IMR-90 (cell line): ENCODE measurements around the gene YPEL5. TPM values are rescaled to one million over a fixed set of nuclear protein-coding genes. Genes with fewer than 3 reads are reported as not detected.

ENCODE experiments used
- ATAC-seq: fragments of 200-7000 bp; cut with Tn5 transposase; 2 replicates; pipeline ENCODE4 v1.9.1; 2020; ENCODE audit warnings: low read depth, mild to moderate bottlenecking, moderate library complexity
- BruUV-seq: library from RNA; stranded (reverse); fragments of 400-500 nt; replicated peaks from 2 replicates; lab custom pipeline; 2021; lab: Mats Ljungman, UMichigan
- CTCF ChIA-PET: fragments of 300-600 bp; formaldehyde crosslinking; extraction: SDS; loops from one replicate; lab custom pipeline; 2021; ENCODE audit warnings: antibody characterized with exemption; lab: Yijun Ruan, JAX
- POLR2A ChIA-PET: fragments of 300-600 bp; sonication (Branson Sonifier 250); formaldehyde crosslinking; loops from one replicate; lab custom pipeline; 2022; ENCODE audit warnings: antibody characterized with exemption; ENCODE audit not compliant: unreplicated experiment; lab: Charles Lee
- DNase-seq: peaks from one replicate; pipeline ENCODE4 v3.0.0; 2013
- H2AFZ ChIP-seq: replicated peaks from 2 replicates; pipeline ENCODE3; 2013; ENCODE audit warnings: low read length, mild to moderate bottlenecking; ENCODE audit not compliant: poor library complexity
- H2AK5ac ChIP-seq: 2 replicates; pipeline ENCODE4 v1.6.1; 2013; ENCODE audit warnings: low read depth, low read length, inconsistent platforms
- H2AK9ac ChIP-seq: replicated peaks from 2 replicates; pipeline ENCODE3; 2013; ENCODE audit warnings: mild to moderate bottlenecking, low read depth, low read length, moderate library complexity; ENCODE audit not compliant: poor library complexity
- H2BK120ac ChIP-seq: 2 replicates; pipeline ENCODE4 v1.6.1; 2013; ENCODE audit warnings: low read depth, low read length, inconsistent platforms
- H2BK15ac ChIP-seq: 3 replicates; pipeline ENCODE4 v1.6.1; 2013; ENCODE audit warnings: low read depth, low read length, inconsistent platforms
- H2BK20ac ChIP-seq: 2 replicates; pipeline ENCODE4 v1.6.1; 2013; ENCODE audit warnings: low read depth, mild to moderate bottlenecking, inconsistent platforms, low read length, moderate library complexity
- H2BK5ac ChIP-seq: 2 replicates; pipeline ENCODE4 v1.6.1; 2013; ENCODE audit warnings: mild to moderate bottlenecking, low read depth, low read length, inconsistent platforms; ENCODE audit not compliant: poor library complexity, severe bottlenecking
- H3K14ac ChIP-seq: replicated peaks from 2 replicates; pipeline ENCODE4 v1.6.1; 2013; ENCODE audit warnings: low read depth, low read length, inconsistent platforms
- H3K18ac ChIP-seq: 2 replicates; pipeline ENCODE4 v1.6.1; 2013; ENCODE audit warnings: low read depth, low read length, control low read depth
- H3K23ac ChIP-seq: 2 replicates; pipeline ENCODE4 v1.6.1; 2013; ENCODE audit warnings: low read depth, low read length, inconsistent platforms
- H3K27ac ChIP-seq: 2 replicates; pipeline ENCODE4 v1.5.1; 2013; ENCODE audit warnings: mild to moderate bottlenecking, control low read depth, low read length; ENCODE audit not compliant: insufficient read depth
- H3K27me3 ChIP-seq: 2 replicates; pipeline ENCODE4 v1.6.1; 2013; ENCODE audit warnings: low read length; ENCODE audit not compliant: control insufficient read depth, insufficient read depth
- H3K36me3 ChIP-seq: 2 replicates; pipeline ENCODE4 v1.6.1; 2013; ENCODE audit warnings: low read length, mixed read lengths; ENCODE audit not compliant: control insufficient read depth, insufficient read depth
- H3K4ac ChIP-seq: 2 replicates; pipeline ENCODE4 v1.6.1; 2013; ENCODE audit warnings: low read depth, low read length, inconsistent platforms
- H3K4me1 ChIP-seq: 2 replicates; pipeline ENCODE4 v1.6.1; 2013; ENCODE audit warnings: low read length, mixed read lengths; ENCODE audit not compliant: control insufficient read depth, insufficient read depth
- H3K4me2 ChIP-seq: 2 replicates; pipeline ENCODE4 v1.6.1; 2013; ENCODE audit warnings: low read depth, mild to moderate bottlenecking, control low read depth, low read length, moderate library complexity
- H3K4me3 ChIP-seq: 2 replicates; pipeline ENCODE4 v1.5.1; 2013; ENCODE audit warnings: low read depth, mild to moderate bottlenecking, control low read depth, low read length, moderate library complexity; ENCODE audit not compliant: insufficient read depth
- H3K56ac ChIP-seq: 2 replicates; pipeline ENCODE4 v1.6.1; 2013; ENCODE audit warnings: low read length, inconsistent platforms; ENCODE audit not compliant: insufficient read depth; ENCODE audit errors: extremely low read depth
- H3K79me1 ChIP-seq, 2 experiments: 2 replicates each; pipeline ENCODE4 v1.6.1; 2013; ENCODE audit warnings: low read length in 2 of 2, inconsistent platforms in 1 of 2, low read depth in 1 of 2
- H3K9ac ChIP-seq: 2 replicates; pipeline ENCODE4 v1.6.1; 2013; ENCODE audit warnings: low read depth, low read length, control low read depth
- H3K9me1 ChIP-seq: 2 replicates; pipeline ENCODE4 v1.6.1; 2013; ENCODE audit warnings: low read length, inconsistent platforms; ENCODE audit not compliant: insufficient read depth
- H3K9me3 ChIP-seq: 2 replicates; pipeline ENCODE4 v1.6.1; 2013; ENCODE audit warnings: low read length; ENCODE audit not compliant: control insufficient read depth, insufficient read depth
- H4K20me1 ChIP-seq: 2 replicates; pipeline ENCODE4 v1.6.1; 2013; ENCODE audit warnings: low read length, inconsistent platforms; ENCODE audit not compliant: insufficient read depth
- H4K5ac ChIP-seq: 2 replicates; pipeline ENCODE4 v1.6.1; 2013; ENCODE audit warnings: mild to moderate bottlenecking, low read depth, low read length, control low read depth
- H4K8ac ChIP-seq, 2 experiments: 2 replicates each; pipeline ENCODE4 v1.6.1; 2013; ENCODE audit warnings: low read depth in 2 of 2, low read length in 2 of 2, control low read depth in 1 of 2, inconsistent platforms in 1 of 2
- H4K91ac ChIP-seq: 2 replicates; pipeline ENCODE4 v1.6.1; 2013; ENCODE audit warnings: low read depth, low read length, inconsistent platforms; ENCODE audit not compliant: insufficient read depth
- CEBPB ChIP-seq: IDR thresholded peaks from 2 replicates; pipeline ENCODE4 v1.6.1; 2012; ENCODE audit warnings: low read depth, low read length, improper control_type of control experiment
- ELK1 ChIP-seq: fragments of 150-350 bp; IDR thresholded peaks from 2 replicates; pipeline ENCODE4 v1.6.1; 2016; ENCODE audit warnings: low read depth, mild to moderate bottlenecking, low read length, moderate library complexity, borderline replicate concordance
- WGBS, 2 experiments: methylation state at CpG; one replicate each; pipeline versions ENCODE4 v1.1.5 to v1.1.7; 2013; ENCODE audit warnings: missing lambda C conversion rate in 2 of 2; ENCODE audit not compliant: insufficient read length in 1 of 2; ENCODE audit errors: extremely low coverage in 2 of 2; 5-methylcytosine and 5-hydroxymethylcytosine counted together
- dilution Hi-C: fragments of 300-500 bp; cut with HindIII; formaldehyde crosslinking; loops from one replicate; pipeline ENCODE4 v1.14.3; 2018; ENCODE audit warnings: low sequenced_read_pairs; ENCODE audit not compliant: unreplicated experiment
- in situ Hi-C: fragments of 300-500 bp; cut with MboI; formaldehyde crosslinking; loops from 3 replicates; pipeline ENCODE4 v1.14.3; 2019; ENCODE audit warnings: low sequenced_read_pairs, inconsistent platforms, mixed read lengths
- intact Hi-C: fragments of 100-400 bp; cut with micrococcal nuclease; formaldehyde crosslinking; loops from 2 replicates; pipeline ENCODE4 v1.10.0; 2022
- polyA plus RNA-seq, 3 experiments: library from polyadenylated mRNA; depleted of rRNA; stranded (reverse); fragments of >200 nt; gene quantifications; 2 replicates each; pipeline ENCODE4 v1.2.3, GENCODE V29; 2012; ENCODE audit warnings: low replicate concordance in 1 of 3
- total RNA-seq: library from RNA; depleted of rRNA; stranded (reverse); fragments of >200 nt; gene quantifications from 2 replicates; pipeline ENCODE4 v1.2.3, GENCODE V29; 2012

YPEL5 gene
- total and polyA plus RNA-seq, 2 of the 4 experiments (the other 2 are of a cell fraction), result 40.7 to 62.6 TPM

GRCh38 chr2:30150786-30151185, 4.0 kb downstream of the YPEL5 start:
- Histone ChIP-seq H2BK5ac (no peak overlapping the region), H2AK5ac (no peak overlapping the region), H2BK120ac (no peak overlapping the region), H3K9me3 (no peaks in the 10 kb centered on the region), H3K79me1 (peaks cover 31 to 57% of the 10 kb centered on the region in 2 experiments), H3K4me3 (no peak overlapping the region), H4K91ac (no peak overlapping the region), H3K9me1 (peaks cover 3% of the 10 kb centered on the region; the same call in 1 of the 2 replicates), H3K23ac (no peak overlapping the region), H3K14ac (no peak overlapping the region), H3K4me1 (peaks cover 7% of the 10 kb centered on the region), H3K27me3 (no peaks in the 10 kb centered on the region), H3K9ac (no peak overlapping the region), H3K36me3 (peaks cover 5% of the 10 kb centered on the region), H3K4ac (no peak overlapping the region), H4K8ac (no peak overlapping the region), H3K27ac (no peak overlapping the region), H2BK15ac (no peak overlapping the region), H3K56ac (no peak overlapping the region), H4K20me1 (peaks cover 23% of the 10 kb centered on the region), H3K4me2 (no peak overlapping the region), H4K5ac (no peak overlapping the region), H2BK20ac (no peak overlapping the region), H3K18ac (no peak overlapping the region), H2AK9ac (no peak overlapping the region), H2AFZ (no peak overlapping the region)
- ChIA-PET CTCF (interaction anchor here (1.4 to 4.9 kb wide), 2 partner anchors 13 to 18 kb away, joined by 4 to 51 read pairs; no protein-coding TSS in a partner anchor), POLR2A (no interaction called here)
- in situ Hi-C loops (loop anchor here (25.0 kb wide), 2 partner anchors 1012 to 1187 kb away; no protein-coding TSS in a partner anchor), dilution Hi-C loops (no loop called here), intact Hi-C loops (no loop called here)
- no peak for TF ChIP-seq ELK1
- no peak for TF ChIP-seq CEBPB
- DNase-seq (no peak), ATAC-seq (no peak)
- BruUV-seq, result no TSS peak
- no CpG with 5 or more reads among the region's 4 CpGs for WGBS, 2 experiments
